DMS53 (cell line): ENCODE data around the gene PHLDB3.

ENCODE experiments used
- DNase-seq: peaks from one replicate; lab custom pipeline; 2025; lab: John Stamatoyannopoulos, UW

The PHLDB3 gene

DNA sequence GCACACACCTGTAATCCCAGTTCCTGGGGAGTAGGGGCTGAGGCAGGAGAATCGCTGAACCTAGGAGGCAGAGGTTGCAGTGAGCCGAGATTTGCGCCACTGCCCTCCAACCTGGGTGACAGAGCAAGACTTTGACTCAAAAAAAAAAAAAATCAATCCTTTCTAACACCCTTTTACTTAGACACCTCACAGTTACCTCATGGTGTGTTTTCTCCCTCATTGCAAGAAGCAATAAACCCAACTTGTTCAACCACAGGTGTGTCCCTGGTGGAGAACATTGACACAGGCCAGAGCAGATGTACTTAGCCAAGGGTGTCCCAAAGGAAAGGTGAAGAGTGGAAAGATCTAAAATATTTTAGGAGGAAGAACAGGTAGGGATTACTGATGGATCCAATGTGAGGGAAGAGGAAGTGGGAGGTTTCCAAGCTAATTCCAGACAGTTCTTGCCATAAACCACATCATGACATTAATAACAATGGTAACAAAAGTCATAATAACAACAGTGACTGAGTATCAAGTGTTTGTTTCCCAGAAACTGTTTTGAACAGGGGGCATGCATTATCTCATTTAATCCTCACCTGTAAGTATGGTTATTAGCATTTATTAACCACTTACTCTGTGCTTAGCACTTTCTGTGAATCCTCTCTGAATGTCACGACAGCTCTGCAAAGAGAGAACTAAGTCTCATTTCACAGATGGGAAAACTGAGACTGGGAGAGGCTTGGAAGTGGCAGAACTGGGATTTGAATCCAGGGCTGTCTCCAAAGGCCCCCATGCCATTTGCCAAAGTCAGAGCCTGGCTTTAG is 36.0 kb downstream of the PHLDB3 start:
- no peak for DNase-seq

DNA sequence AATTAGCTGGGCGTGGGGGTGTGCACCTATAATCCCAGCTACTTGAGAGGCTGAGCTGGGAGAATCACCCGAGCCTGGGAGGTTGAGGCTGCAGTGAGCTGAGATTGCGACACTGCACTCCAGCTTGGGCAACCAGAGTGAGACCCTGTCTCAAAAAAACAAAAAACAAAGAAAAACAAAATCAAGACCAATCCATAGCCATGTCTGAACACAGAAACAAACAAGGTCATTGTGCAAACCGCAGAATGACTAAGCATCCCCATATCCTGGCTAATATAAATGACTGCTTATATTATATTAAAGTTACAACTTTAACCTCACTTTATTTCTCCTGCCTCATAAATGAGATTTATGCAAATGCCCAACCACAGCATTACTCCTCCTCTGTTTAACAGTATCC is 36.8 kb downstream of the PHLDB3 start:
- DNase-seq = no peak

DNA sequence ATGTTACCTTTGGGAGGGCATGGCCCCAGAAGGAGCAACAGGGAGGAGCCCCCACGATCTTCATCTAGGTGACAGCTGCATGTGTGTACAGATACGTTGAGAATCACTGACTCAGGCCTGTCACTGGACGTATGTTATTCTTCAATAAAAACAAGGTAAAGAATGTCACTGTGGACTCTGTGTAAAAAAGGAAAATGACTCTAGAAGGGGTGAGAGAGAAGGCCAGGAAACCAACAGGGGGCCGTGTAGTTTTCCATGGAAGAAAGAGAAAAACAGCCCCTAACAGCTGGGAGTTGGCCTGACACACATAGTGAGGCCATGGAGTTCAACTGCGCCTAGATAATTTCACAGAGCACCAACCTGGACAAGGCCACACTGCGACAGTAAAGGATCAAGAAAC is 37.3 kb downstream of the PHLDB3 start:
- DNase-seq = no peak

DNA sequence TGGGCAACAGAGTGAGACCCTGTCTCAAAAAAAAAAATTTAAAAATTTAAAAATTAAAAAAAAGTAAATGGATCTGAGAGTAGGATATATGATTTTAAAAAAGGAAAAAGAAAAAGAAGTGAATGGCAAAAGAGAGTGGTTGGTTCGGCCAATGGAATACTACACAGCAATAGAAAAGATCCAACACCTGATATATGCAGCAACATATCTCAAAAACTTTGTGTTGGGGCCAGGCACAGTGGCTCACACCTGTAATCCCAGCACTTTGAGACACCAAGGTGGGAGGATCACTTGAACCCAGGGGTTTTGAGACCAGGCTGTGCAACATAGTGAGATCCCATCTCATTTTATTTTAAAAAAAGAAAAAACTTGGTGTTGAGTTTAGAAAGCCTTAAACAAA is 37.8 kb downstream of the PHLDB3 start:
- DNase-seq = no peak

DNA sequence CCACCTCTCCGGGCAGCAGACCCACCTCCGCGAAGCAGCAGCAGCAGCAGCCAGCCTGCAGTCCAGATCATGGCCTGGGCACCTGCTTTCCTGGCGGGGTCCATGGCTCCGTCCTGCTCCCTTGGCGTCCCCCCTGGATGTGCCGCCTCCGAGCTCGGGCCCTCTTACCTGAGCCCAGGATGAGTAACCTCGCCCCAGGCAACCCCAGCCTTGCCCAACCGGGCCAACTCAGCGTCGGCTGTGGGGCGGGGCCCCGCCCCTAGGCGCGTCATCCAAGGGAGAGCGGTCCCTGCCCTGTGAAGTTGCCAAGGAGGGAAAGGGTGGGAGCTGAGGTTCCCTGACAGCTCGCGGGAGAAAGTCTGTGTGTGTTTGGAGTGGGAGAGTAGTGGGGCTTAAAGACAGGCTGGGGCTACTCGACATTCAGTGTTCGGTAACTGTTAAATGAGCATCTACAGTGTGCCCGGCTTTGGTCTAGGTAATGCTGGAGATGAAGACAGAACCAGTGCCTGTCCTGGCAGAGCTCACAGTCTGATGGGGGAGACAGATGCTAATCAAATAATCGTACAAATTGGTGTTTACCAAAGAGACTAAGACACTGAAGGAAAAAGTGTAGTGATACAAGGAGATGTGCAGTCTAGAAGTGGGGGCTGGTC is 39.0 kb downstream of the PHLDB3 start, which contains the start of gene LYPD3:
TSS of gene LYPD3 (minus strand) at position 141 of the 653 bp plus-strand sequence. CDS start at position 104, 37 bp downstream.
- DNase-seq = no peak

DNA sequence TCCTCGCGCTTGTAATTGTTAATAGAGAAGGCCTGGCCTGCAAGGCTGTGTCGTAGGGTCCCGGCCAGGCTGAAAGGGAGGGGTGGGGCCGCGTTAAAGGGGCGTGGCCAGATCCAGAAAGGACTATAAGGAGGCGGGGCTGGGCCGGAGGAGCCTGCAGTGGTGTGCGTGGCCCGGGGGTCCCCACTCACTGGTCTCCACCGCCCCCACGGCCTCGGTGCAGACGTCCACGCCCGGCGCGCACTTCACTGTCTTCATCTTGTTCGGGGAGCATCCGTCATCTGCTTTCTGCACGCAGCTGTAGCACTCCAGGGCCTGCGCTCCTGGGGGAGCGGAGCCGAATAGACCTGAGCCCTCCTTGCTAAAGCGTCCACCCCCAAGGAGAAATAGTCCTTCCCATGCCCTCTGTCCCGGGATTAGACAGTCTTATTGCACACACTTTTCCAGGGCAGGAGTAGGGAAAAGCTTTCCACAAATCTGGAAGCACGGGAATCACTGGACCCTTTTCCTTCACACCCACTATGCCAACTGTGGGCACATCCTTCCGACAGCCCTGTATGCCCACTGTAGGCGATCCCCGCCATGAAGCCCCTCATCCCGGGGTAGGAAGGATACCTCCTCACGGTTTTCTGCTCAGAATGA is 40.3 kb downstream of the PHLDB3 start:
- no peak for DNase-seq

DNA sequence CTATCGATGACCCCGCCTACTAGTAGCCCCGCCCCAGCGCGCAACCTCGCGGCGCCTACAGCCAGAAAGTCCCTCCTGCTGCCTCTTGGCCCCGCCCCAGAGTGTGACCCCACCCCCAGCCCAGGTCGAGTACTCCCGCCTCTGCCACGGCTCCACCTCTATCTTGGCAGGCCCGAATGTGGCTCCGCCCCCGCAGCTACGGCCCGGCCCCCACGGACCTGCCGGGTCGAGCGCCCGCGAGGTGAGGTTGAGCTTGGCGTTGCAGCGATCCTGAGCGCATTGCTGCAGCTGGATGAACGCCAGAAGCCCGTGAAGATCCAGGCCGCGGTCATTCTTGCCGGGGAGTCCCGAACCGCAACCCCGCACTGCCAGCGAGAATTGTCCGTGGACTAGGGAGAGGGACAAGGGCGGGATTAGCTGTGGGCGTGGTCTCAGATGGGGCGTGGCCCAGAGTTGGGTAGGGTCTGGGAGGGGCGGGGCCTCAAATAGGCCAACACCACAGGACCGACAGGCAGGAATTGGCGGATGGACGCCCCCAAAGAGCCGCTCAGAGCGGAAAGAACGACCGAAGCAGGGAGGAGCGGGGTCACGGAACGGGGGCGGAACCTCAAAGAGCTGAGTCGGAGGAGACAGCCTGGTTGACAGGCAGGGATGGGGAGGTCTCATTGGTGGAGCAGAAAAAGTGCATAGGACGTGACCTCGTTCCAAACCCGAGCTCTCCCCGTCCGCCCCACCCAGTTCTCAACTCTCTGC is 41.0 kb downstream of the PHLDB3 start:
- DNase-seq = peak; percentile 90

DNA sequence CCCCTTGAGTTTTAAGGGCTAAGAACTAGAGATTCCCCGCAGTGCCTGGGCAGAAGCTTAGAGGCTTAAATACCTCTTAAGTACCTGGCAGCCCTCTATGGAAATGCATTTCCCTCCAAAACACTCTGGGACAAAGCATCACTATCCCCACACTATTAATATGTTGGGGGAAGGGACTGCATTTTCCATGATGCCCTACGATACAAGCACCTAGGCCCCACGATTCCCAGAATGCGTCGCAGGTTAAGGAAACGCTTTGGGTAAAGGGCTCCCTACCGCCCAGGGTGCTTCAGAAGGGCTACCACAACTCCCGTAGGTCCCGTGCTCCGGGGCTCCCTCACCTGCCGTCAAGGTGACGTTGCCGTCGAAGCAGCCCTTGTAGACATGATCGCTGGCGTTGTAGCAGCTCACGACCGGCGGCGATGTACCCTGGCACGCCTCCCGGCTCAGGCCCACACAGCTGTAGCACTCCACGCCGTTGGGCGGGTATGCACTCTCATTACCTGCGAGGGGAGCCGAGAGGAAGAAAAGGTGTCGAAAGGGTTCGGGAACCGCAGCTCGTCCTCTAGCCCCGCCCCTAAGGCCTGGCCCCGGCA is 41.7 kb downstream of the PHLDB3 start:
- no peak for DNase-seq

DNA sequence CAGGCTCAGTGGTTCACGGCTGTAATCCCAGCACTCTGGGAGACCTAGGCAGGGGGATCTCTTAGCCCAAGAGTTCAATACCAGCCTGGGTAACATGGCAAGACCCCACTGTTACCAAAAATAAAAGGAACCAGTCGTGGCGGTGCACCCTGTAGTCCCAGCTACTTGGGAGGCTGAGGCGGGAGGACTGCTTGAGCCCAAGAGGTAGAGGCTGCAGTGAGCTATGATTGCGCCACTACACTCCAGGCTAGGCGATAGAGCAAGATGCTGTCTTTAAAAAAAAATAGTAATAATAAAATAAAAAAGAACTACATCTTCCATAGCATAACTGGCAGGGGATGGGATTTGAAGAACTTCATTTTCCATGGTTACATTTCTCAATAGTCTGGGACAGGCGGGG is 42.2 kb downstream of the PHLDB3 start:
- no peak for DNase-seq

DNA sequence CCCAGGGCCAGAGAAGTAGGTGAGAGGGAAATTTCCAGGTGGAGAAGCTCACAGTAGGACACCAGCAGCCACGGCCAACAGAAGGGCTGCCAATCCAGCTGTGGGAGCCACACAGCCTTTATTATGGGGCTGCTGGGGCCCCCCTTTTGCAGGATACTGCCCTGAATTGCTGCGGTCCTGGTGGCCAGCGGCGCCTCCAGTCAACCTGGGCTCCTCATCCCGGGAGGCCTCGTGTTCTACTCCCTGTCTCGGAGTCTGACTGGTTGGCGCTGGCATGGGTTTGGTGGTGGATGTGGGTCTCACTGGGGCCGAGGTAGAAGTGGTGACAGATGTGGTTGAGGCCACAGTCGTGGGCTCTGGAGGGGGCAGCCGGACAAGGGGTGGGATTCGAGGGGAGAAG is 43.2 kb downstream of the PHLDB3 start:
- DNase-seq = no peak

DNA sequence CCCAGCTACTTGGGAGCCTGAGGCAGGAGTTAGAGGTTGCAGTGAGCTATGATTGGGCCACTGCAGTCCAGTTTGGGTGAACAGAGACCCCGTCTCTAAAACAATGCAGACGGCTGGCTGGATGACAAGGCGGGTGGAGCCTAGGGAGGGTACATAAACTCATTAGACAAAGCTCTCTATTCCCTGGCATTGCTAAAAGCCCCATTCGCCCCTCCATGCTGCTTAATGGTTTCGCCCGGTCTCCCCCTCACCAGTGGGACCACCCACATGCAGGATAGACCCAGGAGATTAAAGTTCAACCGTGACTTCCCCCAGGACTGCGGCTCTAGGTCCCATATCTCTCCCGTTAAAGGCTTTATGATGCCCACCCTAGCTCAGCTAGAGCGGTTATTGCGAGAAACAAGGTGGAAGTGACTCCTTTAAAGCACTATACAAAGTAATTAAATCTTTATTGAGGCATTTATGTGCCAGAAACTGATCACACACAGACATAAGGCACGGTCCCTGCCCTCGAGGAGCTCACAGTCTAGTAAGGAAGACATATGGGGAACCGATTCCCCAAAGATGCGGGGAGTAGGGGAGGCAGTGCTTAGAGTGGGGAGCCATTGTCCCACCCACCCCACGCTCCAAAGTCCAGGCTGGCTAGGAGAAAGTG is 44.1 kb downstream of the PHLDB3 start:
- no peak for DNase-seq

DNA sequence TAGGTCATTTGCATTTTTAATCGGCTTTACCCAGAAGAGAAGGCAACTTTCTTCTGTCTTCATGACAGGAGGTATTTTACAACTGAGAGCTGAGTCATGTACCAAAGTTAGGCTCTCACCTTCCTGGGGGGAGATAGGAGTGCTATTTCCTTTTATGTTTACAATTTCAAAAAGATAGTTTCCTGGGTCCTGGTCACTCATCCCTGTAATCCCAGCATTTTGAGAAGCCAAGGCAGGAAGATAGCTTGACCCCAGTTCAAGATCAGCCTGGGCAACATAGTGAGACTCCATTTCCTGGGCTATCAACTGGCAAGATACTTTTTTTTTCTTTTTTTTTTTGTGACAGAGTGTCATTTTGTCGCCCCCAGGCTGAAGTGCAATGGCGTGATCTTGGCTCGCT is 46.7 kb downstream of the PHLDB3 start:
- DNase-seq = no peak

DNA sequence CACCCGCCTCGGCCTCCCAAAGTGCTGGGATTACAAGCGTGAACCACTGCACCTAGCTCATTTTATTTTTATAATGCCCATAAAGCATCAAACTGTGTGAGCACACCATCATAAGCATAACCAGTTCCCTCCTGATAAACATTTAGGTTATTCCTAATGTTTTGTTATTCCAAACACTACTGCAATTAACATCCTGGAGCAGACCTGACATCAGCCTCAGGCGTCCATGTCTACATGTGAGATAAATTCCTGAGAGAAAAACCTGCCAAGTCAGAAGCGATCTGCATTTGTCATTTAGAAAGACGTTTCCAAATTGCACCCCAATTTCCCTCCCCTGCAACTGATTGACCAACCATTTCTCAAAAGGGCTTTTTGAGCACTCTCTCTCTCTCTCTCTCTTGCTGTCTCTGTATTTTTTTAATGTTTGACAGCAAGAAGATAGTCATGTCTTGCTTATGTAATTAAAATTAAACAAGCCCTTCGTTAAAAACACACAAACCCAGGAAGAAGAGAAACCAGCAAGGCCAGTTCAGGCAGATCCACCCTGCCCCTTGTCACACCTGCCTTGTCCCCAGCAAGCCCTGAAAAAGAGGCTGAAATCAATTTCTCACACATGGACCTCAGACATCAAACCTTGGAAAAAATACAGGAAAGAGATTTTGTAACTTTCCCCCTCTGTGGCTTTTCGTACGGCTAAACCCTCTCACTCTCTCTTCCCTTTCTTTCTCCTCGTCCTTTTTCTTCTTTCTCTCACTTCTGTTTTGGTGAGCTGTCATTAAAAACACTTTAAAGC is 49.0 kb downstream of the PHLDB3 start:
- peak; percentile 34 for DNase-seq

DNA sequence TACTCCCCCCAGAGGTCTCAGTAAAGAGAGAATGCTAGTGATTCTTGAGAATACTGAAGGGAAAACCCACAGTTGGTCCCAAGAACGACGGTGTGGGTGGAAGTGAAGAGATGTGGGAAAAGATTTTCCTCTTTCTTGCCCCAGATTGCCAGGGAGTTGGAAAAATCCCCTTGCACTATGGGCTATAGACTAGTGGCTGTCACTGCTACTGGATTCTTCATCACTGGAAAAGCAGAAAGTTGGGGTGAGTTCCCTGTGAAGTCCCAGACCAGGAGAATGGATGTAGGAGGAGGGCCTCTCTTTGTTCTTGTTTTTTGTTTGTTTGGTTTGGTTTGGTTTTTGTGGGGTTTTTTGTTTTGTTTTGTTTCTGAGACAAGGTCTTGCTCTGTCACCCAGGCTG is 50.5 kb downstream of the PHLDB3 start:
- DNase-seq = no peak

DNA sequence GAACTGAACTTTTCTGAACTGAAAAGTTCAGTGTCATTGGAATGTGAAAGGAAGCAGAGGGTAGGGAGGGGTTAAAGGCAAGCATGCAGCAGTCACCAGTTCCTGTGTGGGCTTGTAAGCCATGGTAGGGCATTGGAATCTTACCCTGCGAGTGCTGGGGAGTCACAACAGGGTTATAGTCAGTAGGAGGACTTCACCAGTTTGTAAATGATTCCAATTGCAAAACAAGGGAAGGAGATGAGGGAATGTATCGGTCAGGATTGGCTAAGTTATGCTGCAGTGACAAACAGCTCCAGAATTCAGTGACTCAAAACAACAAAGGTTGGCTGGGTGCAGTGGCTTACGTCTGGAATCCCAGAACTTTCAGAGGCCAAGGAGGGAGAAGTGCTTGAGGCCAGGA is 52.0 kb downstream of the PHLDB3 start:
- DNase-seq = no peak

DNA sequence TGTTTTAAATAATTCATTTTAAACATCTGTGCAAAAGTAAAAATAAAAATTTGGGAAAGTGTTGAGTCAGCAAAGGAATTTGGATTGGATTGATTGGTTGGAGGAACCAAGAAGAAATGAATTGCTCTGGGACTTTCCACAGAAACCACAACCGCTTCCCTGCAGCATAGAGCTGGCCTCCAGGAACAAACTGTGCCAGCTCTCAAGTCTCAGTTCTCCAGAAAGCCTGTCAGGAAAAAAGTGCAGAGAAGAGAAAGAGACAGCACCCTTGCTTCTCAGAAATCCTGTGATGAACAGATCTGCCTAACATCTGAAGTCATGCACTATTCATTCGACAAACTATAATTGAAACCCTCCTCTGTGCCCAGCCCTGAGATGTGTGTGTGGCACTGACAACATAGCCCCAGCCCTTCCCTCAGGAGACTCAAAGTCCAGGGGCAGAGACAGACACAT is 54.0 kb downstream of the PHLDB3 start:
- DNase-seq = no peak

DNA sequence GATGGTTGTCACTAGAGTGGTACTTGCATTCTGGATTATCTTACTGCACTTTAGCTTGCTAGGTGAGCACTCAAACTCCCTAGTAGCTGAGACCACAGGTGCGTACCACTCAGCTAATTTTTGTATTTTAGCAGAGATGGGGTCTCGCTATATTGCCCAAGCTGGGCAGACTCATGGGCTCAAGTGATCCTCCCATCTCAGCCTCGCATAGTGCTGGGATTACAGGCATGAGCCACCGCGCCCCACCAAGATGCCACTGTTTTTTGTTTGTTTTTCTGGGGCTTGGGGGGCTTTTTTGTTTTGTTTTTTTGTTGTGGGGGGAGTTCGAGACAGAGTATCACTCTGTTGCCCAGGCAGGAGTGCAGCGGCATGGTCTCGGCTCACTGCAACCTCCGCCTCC is 56.9 kb downstream of the PHLDB3 start:
- DNase-seq = no peak

DNA sequence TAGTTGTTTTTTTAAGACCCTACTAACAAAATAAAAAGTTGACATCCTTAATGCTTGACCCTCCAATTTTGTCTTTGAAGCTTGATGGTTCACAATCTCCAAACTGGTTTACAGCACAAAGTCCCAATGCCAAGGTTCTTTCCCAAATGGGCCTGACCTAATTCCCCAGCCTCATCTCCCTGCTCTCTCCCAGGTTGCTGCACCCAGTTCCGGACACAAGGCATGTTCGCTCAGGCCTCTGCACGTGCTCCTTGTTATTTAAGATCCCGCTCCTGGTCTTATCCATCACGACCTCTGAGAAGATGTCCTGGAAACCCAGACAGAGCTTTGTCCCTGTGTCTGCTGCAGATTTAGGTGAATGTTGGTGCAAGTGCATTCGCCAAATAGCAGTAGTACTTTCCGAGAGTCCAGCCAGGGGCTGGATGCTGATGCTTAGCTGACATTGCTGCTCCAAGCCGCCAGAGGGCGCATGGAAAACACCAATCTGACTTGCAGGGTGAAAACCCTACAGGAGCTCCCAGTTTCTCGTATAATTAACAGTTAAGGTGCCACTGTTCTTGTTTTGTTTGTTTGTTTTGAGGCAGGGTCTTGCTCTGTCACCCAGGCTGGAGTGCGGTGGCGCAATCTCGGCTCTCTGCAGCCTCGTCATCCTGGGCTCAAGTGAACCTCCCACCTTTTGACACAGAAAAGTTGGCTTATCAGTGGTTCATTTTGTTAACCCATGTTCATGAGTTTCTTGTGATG is 57.6 kb downstream of the PHLDB3 start:
- DNase-seq = peak; percentile 83

DNA sequence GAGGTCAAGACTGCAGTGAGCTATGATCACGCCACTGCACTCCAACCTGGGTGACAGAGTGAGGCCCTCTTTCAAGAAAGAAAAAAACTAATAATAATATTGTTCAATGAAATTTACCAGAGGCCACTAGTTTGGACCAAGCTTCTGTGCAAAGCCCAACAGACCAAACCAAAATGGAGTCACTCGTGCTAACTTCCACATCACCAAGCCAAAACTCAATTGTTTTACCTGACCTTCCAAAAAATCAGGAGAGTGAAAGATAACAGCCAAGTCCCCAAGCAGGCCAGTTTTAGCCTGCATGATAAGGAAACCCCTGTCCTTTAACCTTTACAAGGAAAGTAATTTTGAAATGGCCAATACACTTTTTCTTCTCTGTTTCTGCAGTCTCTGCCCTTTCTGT is 59.1 kb downstream of the PHLDB3 start:
- DNase-seq = no peak
